Fibroblast of skin of scalp (primary cell): ENCODE results near the gene FAM174B.
A peak's percentile ranks its signal among the peaks of the same experiment; 100 is the strongest.

Experiments used
- DNase-seq: peaks from one replicate; pipeline ENCODE4 v3.0.0-alpha.2; 2013

The FAM174B gene

DNA sequence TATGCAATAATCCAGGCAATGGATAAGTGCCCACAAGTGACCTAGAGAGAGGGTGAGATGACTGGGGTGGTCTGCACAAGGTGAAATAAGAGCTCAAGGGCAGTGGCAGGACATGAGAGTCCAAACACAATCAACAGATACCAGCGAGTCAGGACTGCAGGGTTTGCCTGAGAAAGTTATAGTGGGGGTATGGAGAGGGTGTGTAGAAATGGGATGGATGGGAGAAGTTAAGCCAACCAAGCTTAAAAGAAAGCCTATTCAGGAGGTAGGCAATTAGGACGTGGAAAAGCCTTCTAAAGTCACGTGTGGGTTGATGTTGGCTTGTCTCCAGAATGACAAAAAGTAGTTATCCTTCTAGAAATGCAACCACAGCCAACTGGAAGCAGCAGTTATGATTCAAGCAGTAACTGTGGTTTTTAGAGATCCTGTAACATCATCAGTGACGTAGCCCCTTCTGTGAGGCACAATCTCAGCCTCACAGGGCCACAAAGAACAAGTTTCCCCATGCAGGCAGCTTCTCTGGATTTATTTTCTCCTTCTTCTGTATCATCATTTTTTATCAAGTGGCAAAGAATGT lies 56.1 kb downstream of the FAM174B start:
- peak; percentile 41 for DNase-seq

DNA sequence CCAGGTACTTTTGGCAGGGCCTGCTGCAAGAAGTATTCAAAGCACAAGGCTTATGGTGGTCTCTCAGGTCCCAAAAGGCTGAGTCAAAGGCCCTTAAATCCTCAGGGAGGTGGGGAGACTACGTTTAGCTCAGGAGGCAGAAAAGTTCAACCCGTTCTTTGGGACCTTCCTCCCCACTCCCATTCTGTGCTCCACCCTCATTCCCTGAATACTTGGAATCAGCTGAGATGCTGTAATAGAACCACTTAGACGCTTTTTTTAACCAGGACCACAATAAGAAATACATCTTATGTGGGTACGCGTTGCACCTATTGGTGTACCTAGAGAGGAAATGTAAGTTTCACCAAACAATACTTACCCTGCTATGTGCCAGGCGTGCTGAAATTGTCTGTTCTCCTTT lies 58.0 kb downstream of the FAM174B start:
- DNase-seq = no peak

DNA sequence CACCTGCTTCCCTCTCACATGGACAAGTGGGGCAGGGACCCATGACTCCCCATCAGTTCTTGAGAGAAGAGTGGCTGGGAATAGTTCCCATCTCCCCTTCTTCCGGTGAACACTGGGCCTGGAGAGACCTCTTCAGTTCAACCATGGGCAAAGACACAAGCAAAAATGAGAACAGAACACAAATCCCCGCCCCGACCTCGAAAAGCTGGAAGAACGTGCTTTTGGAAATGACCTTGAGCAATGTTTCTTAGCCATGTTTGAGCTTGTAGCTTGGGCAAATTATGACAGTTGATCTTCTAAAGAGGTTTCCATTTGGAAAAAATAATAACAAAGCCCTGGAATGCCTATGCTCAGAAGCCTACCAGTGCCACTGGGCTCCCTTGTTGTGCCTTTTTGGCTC lies 59.0 kb downstream of the FAM174B start:
- DNase-seq = no peak

- DNase-seq = no peak
These were observed 59.8 kb downstream of the FAM174B start for GRCh38 chr15:92595506-92596381.

DNA sequence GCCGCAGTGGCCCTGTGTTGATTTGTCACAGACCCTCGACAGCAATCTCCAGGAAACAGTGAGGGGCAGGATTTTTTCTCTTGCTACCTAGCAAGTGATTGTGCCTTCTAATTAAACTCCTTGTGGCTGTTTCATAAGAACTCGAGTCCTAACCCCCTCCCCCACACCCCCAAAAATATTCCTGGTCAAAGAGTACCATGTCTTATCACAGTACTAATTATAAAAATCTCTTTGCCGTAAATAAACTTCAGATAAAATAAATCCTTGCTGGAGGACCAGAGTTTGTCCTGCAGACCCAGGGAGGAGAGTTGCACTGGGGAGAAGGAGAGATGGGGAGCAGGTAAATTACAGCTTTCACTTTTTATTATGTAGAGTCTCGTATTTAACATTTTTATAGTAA lies 64.3 kb downstream of the FAM174B start:
- no peak for DNase-seq

- no peak for DNase-seq
These were observed 68.6 kb downstream of the FAM174B start for GRCh38 chr15:92586966-92587365.

DNA sequence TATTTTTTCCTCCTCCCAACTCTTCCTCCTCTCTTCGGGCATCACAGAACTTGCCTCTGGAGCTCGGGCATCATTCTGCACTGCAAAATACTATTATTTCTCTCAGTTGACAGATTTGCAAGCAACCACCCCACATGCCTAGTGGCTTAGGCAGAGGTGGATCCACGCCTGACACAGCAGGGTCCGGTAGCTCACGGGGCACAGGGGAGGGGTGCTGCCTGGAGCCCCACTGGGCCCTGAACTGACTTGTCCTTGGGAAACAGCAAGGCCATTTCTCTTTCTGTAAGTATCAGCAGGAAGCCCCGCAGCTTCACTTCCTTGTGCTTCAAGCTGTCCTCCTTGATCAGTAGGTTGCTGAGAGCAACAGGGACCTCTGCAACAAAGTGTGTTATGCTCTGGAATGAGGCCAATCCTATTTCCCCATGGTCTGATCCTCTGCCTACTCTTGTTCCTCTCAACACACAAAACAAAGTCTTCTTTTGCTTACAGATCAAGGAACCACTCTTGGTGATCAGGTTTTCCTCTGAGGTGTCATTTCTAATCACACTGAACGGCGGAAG lies 69.1 kb downstream of the FAM174B start:
- no peak for DNase-seq

DNA sequence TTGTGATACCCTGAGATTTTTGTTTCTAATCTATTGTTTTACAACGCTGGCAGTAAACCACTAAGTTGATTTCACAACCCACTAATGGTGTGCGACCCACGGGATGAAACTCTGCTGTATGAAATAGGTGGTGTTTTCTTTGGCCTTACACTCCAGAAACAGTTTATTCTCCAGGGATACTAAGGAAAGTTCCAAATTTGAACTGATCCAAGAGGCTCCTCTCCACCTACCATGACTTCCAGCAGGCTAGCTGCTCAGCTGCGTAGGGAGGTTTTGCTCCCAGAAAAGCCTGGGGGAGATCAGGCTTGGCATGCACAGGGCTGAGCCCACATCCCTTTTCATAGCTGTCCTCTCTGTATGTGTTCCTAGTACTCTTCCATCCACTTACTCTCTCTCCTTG lies 71.5 kb downstream of the FAM174B start:
- DNase-seq = no peak

DNA sequence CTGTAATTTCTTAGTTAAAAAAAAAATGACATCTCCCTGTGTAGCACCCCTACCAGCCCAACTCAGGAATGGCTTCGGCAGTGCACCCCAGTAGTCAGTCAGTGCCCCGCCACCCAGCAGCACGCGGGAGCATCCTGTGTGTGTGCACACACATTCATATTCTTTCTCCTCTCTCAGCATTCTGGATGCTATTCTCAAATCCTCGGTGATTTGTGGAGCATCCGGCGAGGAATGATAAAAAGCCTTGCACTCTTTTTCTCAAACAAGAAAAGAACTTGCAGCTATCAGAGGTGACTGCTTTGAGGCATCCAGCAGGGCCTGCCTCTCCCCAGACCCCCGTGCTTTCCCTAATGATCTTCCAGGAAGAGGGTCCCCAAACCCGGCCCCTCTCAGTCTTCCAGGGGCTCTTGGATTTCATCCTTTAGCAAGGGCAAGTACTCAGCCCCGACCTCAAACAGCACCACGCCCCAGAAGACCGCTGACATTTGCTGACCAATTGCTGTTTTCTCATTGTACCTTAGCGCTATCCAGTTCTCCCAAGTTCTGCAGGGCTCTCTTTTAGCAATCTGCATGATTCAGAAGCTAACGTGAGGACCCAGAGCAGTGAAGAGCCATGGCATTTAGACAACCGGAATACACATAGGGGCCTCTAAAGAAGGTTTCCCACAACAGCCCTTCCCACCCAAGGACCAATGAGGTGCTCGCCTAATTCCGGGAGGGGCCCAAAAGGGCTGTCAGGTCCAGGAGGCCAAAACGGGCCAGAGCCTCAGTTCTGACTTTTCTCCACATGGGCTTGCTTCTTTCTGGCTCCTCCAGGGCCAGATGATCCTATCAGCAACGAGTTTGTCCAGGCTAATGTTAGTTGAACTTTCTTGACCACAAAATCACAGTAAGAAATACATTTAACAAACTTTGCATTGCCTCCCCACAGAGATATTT lies 72.2 kb downstream of the FAM174B start:
- DNase-seq = no peak

DNA sequence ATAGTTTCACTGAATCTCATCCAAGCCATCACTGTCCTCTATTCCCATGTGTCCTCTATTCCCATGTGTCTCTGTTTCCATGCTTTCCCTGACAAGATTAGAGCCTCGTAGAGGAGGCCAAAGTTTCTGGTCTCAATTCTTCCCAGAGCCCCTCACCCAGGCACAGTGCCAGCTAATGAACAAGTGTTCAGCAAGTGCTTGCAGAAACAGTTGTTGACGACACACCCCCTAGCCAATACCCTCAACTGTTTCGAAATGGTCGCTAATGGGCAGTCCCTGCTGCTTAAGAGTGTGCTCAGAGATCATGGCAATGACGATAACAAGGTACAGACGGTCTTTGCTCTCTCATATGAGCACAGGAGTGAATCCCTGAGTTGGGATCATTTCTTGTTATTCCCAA lies 73.4 kb downstream of the FAM174B start:
- no peak for DNase-seq

- DNase-seq = no peak
These were observed 74.6 kb downstream of the FAM174B start for GRCh38 chr15:92580933-92581445.

DNA sequence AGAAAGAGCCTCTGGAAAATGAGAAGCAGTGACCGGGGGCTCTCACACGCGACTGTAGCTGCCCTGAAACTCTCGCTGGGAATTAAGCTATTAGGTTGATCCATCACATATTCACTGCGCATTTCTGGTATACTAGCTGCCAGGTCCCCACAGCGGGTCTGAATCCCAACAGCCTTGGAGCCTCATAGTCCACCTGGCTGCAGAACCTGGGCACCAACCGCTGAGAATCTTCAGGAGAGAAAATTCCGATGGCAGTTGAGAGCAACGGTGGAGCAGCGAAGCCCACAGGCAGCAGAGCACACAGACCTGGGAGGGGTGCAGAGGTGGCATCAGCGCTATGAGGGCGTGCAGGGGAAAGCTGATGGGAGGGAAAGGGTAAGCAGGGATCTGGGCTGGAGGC lies 75.1 kb downstream of the FAM174B start:
- no peak for DNase-seq

DNA sequence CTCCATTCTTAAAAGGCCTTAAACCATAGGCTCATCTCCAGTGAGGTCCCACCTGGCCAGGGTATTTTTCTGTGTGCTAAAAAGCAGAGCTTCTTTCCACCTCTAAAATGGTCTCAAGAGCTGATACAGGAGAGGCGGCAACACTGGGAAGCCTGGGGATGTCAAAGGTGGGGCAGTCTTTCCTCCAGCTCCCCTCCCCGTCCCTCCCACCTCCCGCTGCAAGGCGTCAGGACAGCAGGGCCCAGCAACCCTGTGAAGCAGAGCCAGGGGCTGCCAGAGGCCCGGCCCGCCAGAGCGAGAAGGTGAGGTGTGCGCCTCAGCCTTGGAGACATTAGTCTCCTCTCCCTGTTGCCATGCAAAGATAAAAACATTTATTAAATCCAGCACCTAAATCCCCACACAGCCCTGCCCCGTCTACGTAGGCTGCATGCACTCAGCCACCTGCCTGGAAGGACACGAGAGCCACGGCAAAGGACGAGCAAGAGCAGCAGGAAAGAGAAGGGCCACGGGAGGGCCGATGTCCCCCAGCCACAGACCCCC lies 75.6 kb downstream of the FAM174B start:
- no peak for DNase-seq

- DNase-seq = no peak
These were observed 76.1 kb downstream of the FAM174B start for GRCh38 chr15:92579486-92579885.

- no peak for DNase-seq
These were observed 77.3 kb downstream of the FAM174B start for GRCh38 chr15:92578096-92578835.

DNA sequence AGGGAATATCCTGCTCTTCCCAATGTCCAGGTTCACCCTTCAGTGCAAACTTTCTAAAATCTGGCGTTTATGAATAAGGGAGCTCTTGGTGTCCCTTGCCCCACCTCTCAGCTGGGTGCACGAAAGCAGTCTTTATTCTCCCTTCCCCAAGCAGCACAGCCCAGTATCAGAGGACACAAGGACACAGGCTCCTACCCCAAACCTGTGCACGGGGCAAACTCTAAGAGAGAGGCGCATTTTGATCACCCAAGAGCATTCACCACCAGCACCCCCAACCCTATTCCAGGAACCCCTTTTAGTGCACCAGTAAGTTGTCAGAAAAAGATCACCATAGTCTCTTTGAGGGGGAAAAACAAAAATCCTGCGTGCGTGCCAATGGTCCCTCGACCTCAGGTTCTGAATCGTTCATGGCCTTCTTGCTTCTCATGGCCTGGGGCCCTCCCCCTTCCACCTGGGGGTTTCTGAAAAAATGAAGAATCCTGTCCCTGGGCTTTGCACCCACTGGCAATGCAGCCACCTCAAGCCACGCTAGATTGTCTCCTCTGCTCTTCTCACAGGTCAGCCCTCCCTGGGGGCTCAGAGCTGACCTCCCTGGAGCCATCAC lies 78.9 kb downstream of the FAM174B start:
- no peak for DNase-seq

GRCh38 chr15:92574566-92574965 lies 81.0 kb downstream of the FAM174B start:
- no peak for DNase-seq

GRCh38 chr15:92574161-92574560 lies 81.4 kb downstream of the FAM174B start:
- no peak for DNase-seq

DNA sequence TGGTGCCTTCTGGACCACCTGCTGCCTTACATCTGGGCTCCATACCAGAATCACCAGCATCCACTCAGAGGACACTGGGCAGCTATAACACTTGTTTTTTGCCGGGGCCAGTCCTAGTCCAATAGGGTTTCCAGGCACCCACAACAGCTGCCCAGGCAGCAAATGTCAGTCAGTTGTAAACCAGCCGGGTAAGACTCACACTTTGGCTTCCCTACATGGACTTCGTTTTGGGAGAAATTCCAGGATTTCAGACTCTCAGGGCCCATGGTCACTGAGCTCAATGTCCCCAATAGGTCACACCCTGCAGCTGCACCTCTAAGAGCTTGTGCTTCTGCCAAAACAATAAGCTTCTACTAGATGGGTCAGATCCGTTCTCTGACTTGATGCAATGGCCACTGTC lies 83.8 kb downstream of the FAM174B start:
- DNase-seq = no peak

- DNase-seq = no peak
These were observed 85.2 kb downstream of the FAM174B start for GRCh38 chr15:92570391-92570790.

- no peak for DNase-seq
These were observed 85.8 kb downstream of the FAM174B start for GRCh38 chr15:92569778-92570177.
